NT2/D1 (cell line): Measurements from ENCODE around the gene AMBRA1.
"Not testable (repeated sequence)": the region's sequence is repeated elsewhere in the genome, so short reads cannot be mapped to it uniquely, and the experiment has no call there.

ENCODE experiments used
- DNase-seq: peaks from one replicate; pipeline ENCODE4 v3.0.0-alpha.2; 2011; ENCODE audit warnings: low read depth, low spot score
- H3K27me3 ChIP-seq: 2 replicates; pipeline ENCODE4 v1.6.0; 2011; ENCODE audit warnings: mild to moderate bottlenecking; ENCODE audit not compliant: insufficient read length, insufficient read depth
- H3K36me3 ChIP-seq: 2 replicates; pipeline ENCODE4 v1.6.1; 2011; ENCODE audit warnings: mild to moderate bottlenecking, low read length, mixed read lengths; ENCODE audit not compliant: insufficient read depth, insufficient read length
- H3K4me1 ChIP-seq: 2 replicates; pipeline ENCODE4 v1.5.1; 2011; ENCODE audit not compliant: insufficient read depth, insufficient read length
- H3K4me3 ChIP-seq: 2 replicates; pipeline ENCODE4 v1.5.1; 2011; ENCODE audit warnings: low read depth; ENCODE audit not compliant: insufficient read length
- H3K9ac ChIP-seq: 2 replicates; pipeline ENCODE4 v1.6.0; 2011; ENCODE audit warnings: low read depth; ENCODE audit not compliant: insufficient read length
- H3K9me3 ChIP-seq: 2 replicates; pipeline ENCODE4 v1.5.1; 2011; ENCODE audit warnings: mild to moderate bottlenecking, low read length; ENCODE audit not compliant: insufficient read depth
- SUZ12 ChIP-seq: IDR thresholded peaks from 2 replicates; pipeline ENCODE4 v1.6.1; 2011; ENCODE audit not compliant: insufficient read length, insufficient read depth; ENCODE audit errors: extremely low read depth
- YY1 ChIP-seq: IDR thresholded peaks from 2 replicates; pipeline ENCODE4 v1.6.1; 2011; ENCODE audit not compliant: insufficient read length, insufficient read depth
- ZNF274 ChIP-seq: IDR thresholded peaks from 2 replicates; pipeline ENCODE4 v1.6.1; 2011; ENCODE audit warnings: mild to moderate bottlenecking, low read depth, low read length

Gene AMBRA1

DNA sequence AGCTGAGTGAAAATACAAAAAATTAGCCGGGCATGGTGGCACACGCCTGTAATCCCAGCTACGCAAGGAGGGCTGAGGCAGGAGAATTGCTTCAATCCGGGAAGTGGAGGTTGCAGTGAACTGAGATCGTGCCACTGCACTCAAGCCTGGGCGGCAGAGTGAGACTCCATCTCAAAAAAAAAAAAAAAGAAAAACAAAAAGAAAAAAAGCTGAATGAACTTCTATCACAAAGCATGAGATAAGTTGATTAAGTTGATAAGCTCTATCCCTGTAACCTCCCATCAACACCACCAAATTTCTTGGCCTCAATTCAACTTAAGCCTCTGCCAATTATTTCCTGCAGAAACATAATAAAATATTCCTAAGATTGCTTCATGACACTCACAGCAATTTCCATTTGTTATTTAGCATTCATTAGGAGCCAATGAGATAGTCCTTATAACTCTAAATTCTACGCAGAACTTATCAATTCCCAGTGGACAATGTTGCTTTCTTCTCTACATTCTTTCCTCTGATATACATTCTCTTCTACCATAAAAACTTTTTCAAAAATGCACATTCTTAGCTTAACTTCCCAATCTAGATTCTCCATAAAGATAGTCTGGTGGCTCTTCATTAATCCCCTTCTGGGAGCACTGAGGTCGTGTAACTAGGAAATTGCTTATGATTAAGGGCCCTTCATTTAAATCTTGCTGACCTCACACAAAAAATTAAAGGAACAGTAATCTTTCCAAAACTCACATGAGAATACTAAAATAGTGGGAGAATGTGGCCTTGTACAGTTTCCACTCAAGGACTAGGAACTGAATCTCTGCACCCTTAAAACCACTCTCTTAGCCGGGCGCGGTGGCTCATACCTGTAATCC, 2.9 kb downstream of the AMBRA1 start:
- no peak for DNase-seq
- Histone ChIP-seq H3K9ac (no peak overlapping the region), H3K4me3 (no peak overlapping the region), H3K27me3 (no peaks in the 10 kb centered on the region), H3K36me3 (peaks cover 7% of the 10 kb centered on the region), H3K4me1 (no peaks in the 10 kb centered on the region), H3K9me3 (no peaks in the 10 kb centered on the region)
- no peak for TF ChIP-seq SUZ12
- no peak for TF ChIP-seq YY1
- TF ChIP-seq ZNF274: no peak

DNA sequence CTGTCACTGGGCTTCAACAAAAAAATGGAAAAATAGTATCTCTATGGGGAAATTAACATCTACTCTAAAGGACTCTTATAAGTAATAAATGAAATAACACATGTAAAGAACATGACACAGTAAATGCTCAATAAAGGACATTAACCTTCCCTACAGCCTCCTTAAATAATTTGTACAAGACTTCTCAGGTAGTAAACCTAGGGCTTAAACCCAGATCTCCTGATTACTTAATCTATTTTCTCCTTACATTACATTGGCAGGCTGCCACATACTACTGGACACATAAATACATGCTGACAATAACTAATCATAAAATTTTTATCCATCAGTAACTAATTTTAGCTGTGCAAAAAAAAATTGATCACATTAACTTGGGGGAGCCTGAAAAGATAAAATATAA, 4.9 kb downstream of the AMBRA1 start:
- H3K4me3 ChIP-seq: no peak overlapping the region
- no peaks in the 10 kb centered on the region; the same call in 1 of the 2 replicates for H3K9me3 ChIP-seq
- TF ChIP-seq SUZ12 (no peak), YY1 (no peak), ZNF274 (no peak)
- DNase-seq: no peak
- no peak overlapping the region for H3K9ac ChIP-seq
- H3K36me3 ChIP-seq: peaks cover 7% of the 10 kb centered on the region
- H3K27me3 ChIP-seq: no peaks in the 10 kb centered on the region
- H3K4me1 ChIP-seq: no peaks in the 10 kb centered on the region

DNA sequence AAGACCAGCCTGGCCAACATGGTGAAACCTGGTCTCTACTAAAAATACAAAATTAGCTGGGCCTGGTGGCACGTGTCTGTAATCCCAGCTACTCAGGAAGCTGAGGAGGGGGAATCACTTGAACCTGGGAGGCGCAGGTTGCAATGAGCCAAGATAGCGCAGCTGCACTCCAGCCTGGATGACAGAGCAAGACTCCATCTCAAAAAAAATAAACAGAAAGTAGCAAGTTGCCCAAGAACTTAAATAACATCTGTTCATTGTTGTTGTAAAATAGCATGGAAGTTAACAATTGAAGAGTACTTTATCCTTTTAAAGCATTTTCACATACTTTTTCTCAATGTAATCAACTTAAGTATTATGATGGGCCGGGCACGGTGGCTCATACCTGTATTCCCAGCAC, 5.7 kb downstream of the AMBRA1 start:
- H3K4me3 ChIP-seq: no peak overlapping the region
- no peaks in the 10 kb centered on the region for H3K4me1 ChIP-seq
- no peak overlapping the region for H3K9ac ChIP-seq
- H3K9me3 ChIP-seq: no peaks in the 10 kb centered on the region; the same call in 1 of the 2 replicates
- H3K27me3 ChIP-seq: no peaks in the 10 kb centered on the region
- H3K36me3 ChIP-seq: peaks cover 7% of the 10 kb centered on the region
- TF ChIP-seq SUZ12: no peak
- no peak for TF ChIP-seq YY1
- TF ChIP-seq ZNF274: no peak
- DNase-seq: no peak

DNA sequence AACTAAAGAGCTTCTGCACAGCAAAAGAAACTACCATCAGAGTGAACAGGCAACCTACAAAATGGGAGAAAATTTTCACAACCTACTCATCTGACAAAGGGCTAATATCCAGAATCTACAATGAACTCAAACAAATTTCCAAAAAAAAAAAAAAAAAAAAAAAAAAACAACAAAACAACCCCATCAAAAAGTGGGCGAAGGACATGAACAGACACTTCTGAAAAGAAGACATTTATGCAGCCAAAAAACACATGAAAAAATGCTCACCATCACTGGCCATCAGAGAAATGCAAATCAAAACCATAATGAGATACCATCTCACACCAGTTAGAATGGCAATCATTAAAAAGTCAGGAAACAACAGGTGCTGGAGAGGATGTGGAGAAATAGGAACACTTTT, 10.3 kb downstream of the AMBRA1 start:
- H3K27me3 ChIP-seq, DNase-seq, H3K9ac ChIP-seq, H3K9me3 ChIP-seq, H3K4me3 ChIP-seq, H3K36me3 ChIP-seq, H3K4me1 ChIP-seq: not testable (repeated sequence)

DNA sequence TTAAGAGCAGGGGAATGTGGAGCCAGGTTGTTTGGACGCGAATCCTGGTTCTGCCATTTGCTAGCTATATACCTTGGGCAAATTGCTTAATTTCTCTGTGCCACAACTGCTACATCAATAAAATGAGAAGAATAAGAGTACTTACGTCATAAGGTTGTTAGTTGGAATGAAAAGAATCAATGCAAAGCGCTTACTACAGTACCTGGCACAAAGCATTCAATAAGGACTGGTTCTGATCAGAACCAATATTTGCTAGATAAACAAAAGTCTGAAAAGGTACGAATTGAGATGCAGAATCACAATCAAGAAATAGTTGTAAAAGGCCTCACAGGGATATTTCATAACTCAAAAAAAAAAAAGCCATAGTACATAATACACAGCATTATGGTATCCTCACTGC, 11.2 kb downstream of the AMBRA1 start:
- Histone ChIP-seq H3K4me1 (no peaks in the 10 kb centered on the region), H3K9ac (no peak overlapping the region), H3K4me3 (no peak overlapping the region), H3K27me3 (no peaks in the 10 kb centered on the region), H3K9me3 (no peaks in the 10 kb centered on the region; the same call in 1 of the 2 replicates), H3K36me3 (peaks cover 7% of the 10 kb centered on the region)
- DNase-seq: no peak
- TF ChIP-seq YY1 (no peak), ZNF274 (no peak), SUZ12 (no peak)

DNA sequence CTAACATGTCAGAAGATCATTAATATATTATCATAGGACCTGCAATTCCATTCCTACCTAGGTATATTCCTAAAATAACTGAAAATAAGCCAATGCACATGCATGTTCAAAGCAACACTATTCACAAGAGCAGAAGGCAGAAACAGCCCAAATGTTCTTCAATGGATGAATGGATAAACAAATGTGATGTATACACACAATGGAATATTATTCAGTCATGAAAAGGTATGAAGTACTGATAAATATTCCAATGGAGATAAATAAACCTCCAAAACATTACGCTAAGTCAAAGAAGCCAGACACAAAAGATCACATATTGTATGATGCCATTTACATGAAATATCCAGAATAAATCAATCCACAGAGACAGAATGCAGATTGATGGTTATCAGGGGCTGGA, 16.8 kb downstream of the AMBRA1 start:
- Histone ChIP-seq H3K4me3 (no peak overlapping the region), H3K9me3 (peaks cover 8% of the 10 kb centered on the region), H3K36me3 (peaks cover 3% of the 10 kb centered on the region), H3K4me1 (no peaks in the 10 kb centered on the region), H3K9ac (no peak overlapping the region), H3K27me3 (no peaks in the 10 kb centered on the region)
- TF ChIP-seq YY1 (no peak), SUZ12 (no peak), ZNF274 (no peak)
- DNase-seq: no peak

DNA sequence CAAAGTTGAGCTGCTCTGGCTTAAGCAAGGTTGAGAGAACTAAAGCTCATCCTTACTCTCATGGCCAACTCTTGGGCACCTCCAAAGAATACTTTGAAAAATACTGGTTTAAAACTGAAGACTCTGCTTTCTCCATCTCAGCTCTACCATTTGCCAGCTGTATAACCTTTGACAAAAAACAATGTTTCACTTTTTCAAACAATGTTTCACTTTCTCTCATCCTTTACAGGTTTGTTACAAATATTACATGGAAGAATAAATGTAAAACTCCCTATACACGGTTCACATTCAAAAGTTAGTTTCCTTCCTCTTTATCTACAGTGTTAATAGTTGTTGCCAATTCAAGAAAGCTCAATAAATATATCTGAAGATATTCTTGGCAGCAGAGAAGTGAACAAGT, 19.2 kb downstream of the AMBRA1 start:
- Histone ChIP-seq H3K9me3 (peaks cover 8% of the 10 kb centered on the region), H3K4me1 (no peaks in the 10 kb centered on the region), H3K27me3 (no peaks in the 10 kb centered on the region), H3K36me3 (peaks cover 3% of the 10 kb centered on the region), H3K4me3 (no peak overlapping the region), H3K9ac (no peak overlapping the region)
- TF ChIP-seq YY1 (no peak), SUZ12 (no peak), ZNF274 (no peak)
- no peak for DNase-seq
